GM21423 (cell line): Measurements from ENCODE around the gene ABCC6.
"Not testable (repeated sequence)": the region's sequence is repeated elsewhere in the genome, so short reads cannot be mapped to it uniquely, and the experiment has no call there.

Source experiments
- ATAC-seq: cut with Tn5 transposase; IDR thresholded peaks from one replicate; pipeline ENCODE4 v1.9.1; 2021; ENCODE audit warnings: mild to moderate bottlenecking, moderate library complexity; ENCODE audit not compliant: unreplicated experiment

The ABCC6 gene

DNA sequence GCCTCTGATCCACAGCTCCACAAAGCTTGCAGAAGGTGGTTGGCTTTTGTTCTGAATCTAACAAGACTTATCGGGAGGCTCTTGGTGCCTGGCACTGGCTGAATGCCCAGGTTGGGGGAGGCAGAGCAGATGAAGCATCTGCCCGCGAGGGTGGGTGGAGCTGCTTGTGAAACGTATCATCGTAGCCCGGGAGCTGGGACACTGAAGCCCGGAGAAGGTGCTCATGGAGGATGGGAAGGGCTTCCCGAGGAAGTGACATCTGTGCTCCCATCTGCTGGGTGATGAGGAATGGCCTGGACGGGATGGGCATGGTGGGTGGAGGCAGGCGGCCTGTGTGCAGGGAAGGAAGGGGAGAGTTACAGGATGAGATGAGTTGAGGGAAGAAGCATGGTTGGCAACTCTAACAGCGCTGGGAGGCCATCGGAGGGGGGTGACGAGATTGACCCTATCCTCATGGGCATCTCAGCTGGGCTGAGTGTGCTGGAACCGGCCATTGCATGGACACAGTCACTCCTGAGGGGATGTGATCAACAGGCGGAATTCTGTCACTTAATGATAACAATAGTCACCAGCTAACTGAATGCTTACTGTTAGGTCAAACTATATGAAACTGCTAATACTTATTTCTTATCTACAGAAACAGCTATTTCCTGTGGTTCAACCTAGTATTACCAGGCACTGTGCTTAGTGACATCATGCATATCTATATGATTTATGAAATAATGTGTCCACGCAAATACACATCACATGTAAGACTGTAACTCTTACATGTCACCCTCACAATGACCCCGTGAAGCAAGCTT, 102.7 kb downstream of the ABCC6 start:
- no peak for ATAC-seq

DNA sequence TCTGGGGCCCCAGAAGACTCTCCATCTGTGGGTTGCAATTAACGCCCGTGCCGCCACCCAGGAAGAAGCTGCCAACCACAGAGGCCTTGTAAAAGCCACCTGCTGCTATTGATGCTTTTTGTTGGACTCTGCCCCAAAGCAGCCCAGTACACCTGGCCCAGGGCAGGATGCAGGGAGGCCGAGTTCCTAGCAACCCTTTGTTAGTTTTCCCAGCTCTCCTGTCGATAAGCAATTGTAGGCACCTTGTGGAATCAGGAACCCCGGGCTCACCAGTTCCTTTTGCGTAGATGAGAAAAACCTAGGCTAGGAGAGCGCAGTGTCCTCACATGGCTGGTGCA, 103.3 kb downstream of the ABCC6 start:
- no peak for ATAC-seq

DNA sequence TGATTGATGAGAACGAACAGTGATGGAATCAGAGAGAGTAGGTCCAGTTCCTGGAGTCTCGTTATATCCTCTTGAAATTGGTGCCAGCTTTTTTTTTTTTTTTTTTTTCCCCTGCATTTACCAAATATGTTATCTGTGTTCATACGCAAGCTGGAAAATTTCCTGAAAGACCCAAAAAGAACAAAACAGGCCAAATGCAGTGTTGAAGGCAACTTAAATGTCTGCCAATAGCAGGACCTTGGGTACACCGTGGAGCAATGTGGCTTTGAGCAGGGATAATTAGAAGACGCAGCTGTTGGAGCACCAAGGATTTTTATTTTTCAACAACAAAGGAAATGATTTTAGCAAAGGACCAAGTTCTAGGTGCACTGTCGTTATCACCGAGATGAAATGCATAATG, 105.0 kb downstream of the ABCC6 start:
- ATAC-seq, result no peak

DNA sequence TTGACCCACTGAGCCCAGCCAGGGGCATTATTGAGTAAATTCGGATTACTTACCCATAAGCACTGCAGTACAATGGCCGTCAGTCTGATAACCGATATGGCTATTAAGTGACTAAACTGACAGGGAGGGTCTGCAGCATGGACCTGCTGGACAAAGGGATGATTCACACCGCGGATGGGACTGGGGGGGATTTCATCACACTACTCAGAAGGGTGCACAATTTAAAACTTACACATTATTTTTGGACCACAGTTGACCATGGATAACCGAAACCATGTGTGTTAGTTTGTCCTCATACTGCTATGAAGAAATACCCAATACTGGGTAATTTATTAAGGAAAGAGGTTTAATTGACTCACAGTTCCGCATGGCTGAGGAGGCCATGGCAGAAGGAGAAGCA, 106.5 kb downstream of the ABCC6 start:
- ATAC-seq, result no peak

DNA sequence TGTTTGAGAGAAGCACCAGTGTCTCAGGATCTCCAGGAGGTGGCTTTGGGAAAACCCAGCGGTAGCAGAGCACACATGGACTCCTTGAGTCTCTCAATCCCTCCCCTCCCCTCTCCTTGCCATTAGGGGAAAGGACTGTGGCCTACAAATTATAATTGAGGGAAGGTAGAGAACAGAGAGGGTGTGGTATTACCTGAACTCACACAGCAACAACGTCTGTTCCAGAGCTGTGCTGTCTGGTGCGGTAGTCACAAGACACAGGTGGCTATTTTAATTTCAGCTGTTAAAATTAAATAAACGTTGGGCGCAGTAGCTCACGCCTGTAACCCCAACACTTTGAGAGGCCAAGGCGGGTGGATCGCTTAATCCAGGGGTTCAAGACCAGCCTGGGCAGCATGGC, 110.2 kb downstream of the ABCC6 start:
- no peak for ATAC-seq

DNA sequence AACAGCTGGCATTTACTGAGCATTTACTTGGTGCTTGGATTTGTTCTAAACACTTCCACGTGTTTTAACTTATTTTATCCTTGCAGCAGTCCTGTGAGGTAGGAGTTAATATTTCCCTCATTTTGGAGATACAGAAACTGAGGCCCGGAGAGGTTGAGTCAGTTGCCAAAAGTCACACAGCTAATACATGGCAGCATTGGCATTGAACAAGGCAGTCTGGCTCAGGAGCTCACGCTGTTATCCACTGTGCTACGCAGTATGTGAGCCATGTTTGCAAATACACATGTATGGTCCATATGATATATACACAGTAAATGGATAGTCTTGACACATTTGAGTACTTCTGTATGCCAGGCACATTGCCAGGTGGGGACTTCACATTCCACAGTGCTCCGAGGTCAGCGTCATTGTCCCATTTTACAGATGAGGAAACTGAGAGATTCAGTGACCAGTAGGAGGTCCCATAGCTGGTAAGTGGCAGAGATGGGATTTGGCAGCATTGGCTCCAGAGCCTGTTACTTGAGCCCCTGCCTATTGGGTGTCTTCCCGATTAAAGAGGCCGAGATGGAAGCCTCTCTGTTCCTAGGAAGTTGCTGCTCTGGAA, 110.7 kb downstream of the ABCC6 start:
- no peak for ATAC-seq

DNA sequence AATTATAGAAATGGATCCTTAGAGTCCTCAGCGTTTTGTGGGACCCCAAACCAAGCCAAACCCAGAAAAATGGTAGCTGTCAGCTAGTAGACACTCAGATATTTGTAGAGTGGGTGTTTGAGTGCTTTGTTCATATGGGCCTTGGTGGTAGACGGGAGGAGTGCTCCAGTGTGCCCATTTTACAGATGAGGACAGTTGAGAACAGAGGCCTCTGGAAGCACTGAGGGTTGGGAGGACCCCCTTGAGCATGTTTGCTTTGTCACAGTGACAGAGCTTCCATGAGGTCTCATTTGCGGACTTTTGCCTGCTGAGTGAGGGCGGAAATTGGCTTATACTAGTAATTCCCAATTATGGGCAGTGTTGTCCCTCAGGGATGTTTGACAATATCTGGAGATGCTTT, 111.7 kb downstream of the ABCC6 start:
- no peak for ATAC-seq

DNA sequence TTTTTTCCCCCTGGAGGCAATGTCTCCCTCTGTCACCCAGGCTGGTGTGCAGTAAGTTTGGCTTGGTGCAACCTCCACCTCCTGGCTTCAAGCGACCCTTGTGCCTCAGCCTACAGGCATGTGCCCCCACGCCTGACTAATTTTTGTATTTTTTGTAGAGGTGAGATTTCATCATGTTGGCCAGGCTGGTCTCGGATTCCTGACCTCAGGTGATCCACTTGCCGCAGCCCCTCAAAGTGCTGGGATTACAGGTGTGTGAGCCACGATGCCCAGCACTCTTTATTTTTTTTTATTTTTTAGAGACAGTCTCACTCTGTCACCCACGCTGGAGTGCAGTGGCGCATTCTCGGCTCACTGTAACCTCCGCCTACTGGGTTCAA, 113.2 kb downstream of the ABCC6 start:
- ATAC-seq, result no peak

DNA sequence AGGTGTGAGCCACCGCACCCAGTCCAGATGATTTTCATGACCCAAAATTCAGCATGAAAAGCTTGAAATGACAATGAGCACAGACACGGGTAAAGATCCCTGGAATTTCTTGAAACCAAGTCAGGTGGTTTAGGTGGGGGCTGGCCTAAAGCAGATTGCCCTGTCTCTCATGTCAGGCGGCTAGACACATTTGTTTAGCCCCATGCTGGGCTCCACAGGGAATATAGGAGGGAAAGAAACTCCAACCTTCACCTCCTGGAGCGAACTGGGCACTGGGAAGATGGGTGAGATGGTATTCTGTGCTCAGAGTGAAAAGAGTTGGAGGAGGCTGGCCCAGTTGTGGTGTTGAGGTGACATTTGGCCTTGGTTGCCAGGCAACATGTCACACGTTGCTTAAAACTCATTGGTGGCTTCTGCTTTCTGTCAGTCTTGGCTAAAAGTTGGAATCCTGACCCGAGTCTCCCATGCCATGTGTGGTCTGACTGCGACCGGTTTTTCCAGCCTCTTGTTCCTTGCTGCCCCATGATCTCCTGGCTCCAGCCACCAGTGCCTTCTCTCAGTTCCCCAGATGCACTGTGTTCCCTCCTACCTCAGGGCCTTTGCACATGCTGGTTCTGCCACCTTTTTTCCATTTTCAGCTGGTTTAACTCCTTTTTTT, 113.7 kb downstream of the ABCC6 start:
- ATAC-seq, result no peak

DNA sequence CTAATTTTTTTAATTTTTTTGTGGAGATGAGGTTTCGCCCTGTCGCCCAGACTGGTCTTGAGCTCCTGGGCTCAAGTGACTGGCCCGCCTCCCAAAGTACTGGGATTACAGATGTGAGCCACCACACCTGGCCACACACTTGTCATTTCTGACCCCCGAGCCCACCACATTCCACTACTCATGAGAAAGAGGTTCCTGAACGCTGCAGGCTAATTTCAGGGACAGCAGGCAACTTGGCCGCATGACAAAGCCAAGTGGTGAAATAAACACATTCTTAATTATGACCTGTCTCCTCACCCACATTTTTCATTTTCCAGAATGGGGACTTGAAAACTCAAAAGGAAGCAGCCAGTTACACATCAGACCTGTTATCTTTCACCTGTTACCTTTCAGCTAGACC, 114.5 kb downstream of the ABCC6 start:
- no peak for ATAC-seq

DNA sequence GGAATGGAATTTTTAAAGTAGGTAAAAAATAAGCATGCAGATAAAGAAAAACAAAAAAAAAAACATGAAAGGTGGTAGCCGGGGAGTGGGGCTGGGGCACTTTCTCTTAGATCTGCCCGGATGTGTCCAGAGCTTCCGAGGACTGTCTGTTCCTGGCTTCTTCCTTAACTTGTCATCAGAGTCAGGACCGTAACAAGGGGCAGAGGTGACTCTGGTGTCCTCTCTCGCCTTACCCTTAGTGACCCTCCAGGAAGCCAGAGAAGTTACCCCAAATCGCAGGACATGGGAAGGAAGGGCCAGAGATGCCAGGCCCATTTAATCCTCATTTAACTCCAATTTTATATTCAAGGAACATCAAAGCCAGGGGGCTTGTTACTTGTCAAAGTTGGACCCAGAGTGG, 115.5 kb downstream of the ABCC6 start:
- no peak for ATAC-seq

DNA sequence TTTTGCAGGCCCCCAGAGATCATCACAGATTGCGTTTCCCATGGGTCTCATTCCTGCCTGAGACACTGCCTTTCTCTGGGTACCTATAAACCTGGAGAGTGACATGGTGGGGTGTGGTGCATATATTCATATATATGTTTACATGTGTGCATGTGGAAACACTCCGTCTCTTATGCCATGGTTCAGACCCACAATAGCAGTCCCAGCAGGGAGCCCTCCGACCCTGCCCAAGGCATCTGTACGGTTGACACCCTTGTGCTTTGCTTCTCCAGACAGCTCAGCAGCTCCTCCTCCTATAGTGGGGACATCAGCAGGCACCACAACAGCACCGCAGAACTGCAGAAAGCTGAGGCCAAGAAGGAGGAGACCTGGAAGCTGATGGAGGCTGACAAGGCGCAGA, 116.8 kb downstream of the ABCC6 start:
- ATAC-seq, result no peak

DNA sequence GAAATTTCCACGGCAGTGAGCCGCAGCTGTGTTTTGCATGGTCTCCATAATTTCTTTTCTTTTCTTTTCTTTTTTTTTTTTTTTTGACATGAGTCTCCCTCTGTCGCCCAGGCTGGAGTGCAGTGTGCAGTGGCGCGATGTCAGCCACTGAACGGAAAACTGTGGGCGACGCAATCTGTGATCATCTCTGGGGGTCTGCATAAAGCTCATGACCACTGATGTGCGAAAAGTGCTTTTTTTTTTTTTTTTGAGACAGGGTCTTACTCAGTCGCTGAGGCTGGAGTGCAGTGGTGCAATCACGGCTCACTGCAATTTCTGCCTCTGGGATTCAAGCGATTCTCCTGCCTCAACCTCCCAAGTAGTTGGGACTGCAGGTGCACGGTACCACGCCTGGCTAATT, 117.6 kb downstream of the ABCC6 start:
- ATAC-seq, result no peak

DNA sequence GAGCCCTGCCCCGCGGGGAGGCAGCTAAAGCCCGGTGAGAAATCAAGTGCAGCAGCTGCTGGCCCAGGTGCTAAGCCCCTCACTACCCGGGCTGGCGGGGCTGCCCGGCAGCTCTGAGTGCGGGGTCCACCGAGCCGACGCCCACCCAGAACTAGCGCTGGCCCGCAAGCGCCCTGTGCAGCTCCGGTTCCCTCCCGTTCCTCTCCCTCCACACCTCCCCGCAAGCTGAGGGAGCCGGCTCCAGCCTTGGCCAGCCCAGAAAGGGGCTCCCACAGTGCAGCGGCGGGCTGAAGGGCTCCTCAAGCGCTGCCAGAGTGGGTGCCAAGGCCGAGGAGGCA, 118.5 kb downstream of the ABCC6 start:
- not testable (repeated sequence) for ATAC-seq

DNA sequence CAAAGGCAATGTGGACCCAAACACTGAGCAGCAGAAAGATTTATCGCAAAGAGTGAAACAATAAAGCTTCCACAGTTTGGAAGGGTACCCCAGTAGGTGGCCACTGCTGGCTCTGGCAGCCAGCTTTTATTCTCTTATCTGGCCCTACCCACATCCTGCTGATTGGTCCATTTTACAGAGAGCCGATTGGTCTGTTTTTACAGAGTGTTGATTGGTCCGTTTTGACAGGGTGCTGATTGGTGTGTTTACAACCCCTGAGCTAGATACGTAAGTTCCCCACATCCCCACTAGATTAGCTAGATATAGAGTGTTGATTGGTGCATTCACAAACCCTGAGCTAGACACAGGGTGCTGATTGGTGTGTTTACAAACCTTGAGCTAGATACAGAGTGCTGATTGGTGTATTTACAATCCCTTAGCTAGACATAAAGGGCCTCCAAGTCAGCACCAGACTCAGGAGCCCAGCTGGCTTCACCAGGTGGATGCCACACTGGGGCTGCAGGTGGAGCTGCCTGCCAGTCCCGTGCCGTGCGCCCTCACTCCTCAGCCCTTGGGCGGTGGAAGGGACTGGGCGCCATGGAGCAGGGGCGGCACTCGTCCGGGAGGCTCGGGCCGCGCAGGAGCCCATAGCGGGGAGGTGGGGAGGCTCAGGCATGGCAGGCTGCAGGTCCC, 119.0 kb downstream of the ABCC6 start:
- ATAC-seq, result not testable (repeated sequence)

DNA sequence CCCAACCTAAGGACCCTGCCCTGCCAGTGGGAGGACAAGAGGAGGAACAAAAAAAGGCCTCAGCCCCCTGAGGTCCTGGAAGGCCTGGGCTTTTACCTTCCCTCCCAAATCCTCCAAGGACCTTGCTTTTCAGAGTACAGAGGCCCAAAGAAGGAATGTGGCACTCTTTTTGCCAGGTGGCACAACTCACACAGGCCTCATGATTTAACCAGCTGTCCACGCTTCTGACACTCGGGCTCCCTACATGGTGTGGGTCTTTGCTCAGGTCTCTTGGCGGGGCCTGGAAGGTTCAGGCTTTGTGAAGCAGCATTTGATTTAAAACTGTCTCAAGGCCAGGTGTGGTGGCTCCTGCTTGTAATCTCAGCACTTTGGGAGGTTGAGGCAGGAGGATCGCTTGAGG, 120.6 kb downstream of the ABCC6 start:
- no peak for ATAC-seq

DNA sequence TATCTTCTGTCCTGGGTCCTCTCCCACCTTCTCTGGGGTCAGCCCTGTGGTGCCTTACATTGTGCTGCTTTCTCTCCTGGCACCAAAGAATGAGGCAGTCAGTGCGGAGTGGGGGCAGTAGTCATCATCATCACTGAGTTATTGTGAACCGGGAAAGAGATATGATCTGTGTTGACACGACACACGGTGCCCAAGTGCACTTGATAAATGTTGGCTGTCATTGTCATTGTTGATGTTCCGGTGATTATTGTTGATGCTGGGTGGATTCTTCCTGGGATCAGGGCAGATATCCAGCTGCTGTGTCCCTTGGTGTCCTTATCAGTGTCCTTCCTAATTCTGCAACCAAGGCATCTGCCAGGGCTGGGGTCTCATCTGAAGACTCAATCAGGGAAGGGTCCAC, 121.7 kb downstream of the ABCC6 start:
- no peak for ATAC-seq

DNA sequence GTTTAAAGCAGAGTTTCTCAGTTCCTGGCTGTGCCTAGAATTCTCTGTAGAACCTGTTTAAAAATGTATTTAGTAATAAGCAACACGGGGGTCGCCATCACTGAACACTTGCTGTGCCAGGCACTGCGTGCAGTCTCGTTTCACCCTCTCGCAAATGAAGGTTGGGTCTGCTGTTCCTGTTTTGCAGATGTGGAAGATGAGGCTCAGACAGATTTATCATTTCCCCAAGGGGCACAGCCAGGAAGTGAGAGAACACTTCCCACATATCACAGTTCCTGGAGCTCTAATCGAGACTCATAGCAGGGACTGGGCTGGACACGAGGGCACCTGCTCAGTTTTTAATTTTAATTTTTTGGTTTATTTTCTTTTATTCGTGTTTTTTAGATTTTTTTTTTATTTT, 122.7 kb downstream of the ABCC6 start:
- ATAC-seq, result no peak

DNA sequence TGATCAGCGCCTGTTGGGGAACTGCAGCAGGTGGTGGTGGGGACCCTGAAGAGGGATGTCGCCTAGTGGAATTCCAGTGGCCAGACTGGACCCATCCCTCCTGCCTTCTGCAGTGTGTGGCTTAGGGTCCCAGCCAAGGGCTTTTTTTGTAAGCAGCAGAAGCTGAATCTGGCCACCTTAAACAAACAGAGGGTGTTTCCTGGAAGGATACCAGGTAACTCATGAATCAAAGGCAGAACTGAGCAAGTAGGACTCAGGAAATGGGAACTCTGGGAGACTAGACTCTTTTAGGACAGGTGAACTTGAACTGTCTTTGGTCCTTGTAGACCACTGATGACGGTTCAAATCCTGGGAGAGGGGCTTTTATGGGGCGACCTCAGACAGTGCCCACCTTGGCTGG, 124.0 kb downstream of the ABCC6 start:
- no peak for ATAC-seq
